RWPE2 (cell line): ENCODE results near the gene CDHR3.
A peak's percentile ranks its signal among the peaks of the same experiment; 100 is the strongest.

ENCODE experiments used
- ATAC-seq: fragments of 200-7000 bp; cut with Tn5 transposase; 3 replicates; pipeline ENCODE4 v1.9.1; 2021; ENCODE audit warnings: low read depth
- DNase-seq: peaks from one replicate; pipeline ENCODE4 v3.0.0-alpha.2; 2020; ENCODE audit warnings: low spot score
- H3K27ac ChIP-seq: fragments of 450-650 bp; 2 replicates; pipeline ENCODE4 v1.5.1; 2017; ENCODE audit warnings: mild to moderate bottlenecking; ENCODE audit not compliant: poor library complexity, severe bottlenecking
- H3K27me3 ChIP-seq: fragments of 250-450 bp; sonication (Bioruptor Pico); 2 replicates; pipeline ENCODE4 v1.5.1; 2021; ENCODE audit warnings: mild to moderate bottlenecking, moderate library complexity; ENCODE audit not compliant: insufficient read depth, poor library complexity, severe bottlenecking
- H3K36me3 ChIP-seq: fragments of 250-450 bp; sonication (Bioruptor Pico); 2 replicates; pipeline ENCODE4 v1.5.1; 2020; ENCODE audit warnings: low read depth, mild to moderate bottlenecking, moderate library complexity
- H3K4me1 ChIP-seq: fragments of 250-450 bp; sonication (Bioruptor Pico); 2 replicates; pipeline ENCODE4 v1.5.1; 2021; ENCODE audit warnings: mild to moderate bottlenecking, moderate library complexity; ENCODE audit not compliant: insufficient read depth, poor library complexity, severe bottlenecking
- H3K4me3 ChIP-seq: fragments of 250-450 bp; sonication (Bioruptor Pico); 2 replicates; pipeline ENCODE4 v1.5.1; 2021; ENCODE audit warnings: mild to moderate bottlenecking, moderate library complexity; ENCODE audit not compliant: severe bottlenecking
- H3K9me3 ChIP-seq: fragments of 250-450 bp; sonication (Bioruptor Pico); 2 replicates; pipeline ENCODE4 v1.5.1; 2021; ENCODE audit warnings: mild to moderate bottlenecking, moderate library complexity; ENCODE audit not compliant: severe bottlenecking
- CTCF ChIP-seq: fragments of 450-650 bp; IDR thresholded peaks from one replicate; pipeline ENCODE4 v1.5.1; 2017; ENCODE audit warnings: mild to moderate bottlenecking, moderate library complexity; ENCODE audit not compliant: poor library complexity, severe bottlenecking

The CDHR3 gene

GRCh38 chr7:105924945-105925344 is 38.1 kb upstream of the CDHR3 start:
- H3K4me1 ChIP-seq: no peaks in the 10 kb centered on the region
- no peak overlapping the region for H3K27ac ChIP-seq

GRCh38 chr7:105926131-105926530 is 36.9 kb upstream of the CDHR3 start:
- H3K4me3 ChIP-seq: no peak overlapping the region
- H3K36me3 ChIP-seq: no peaks in the 10 kb centered on the region
- no peaks in the 10 kb centered on the region for H3K27me3 ChIP-seq
- H3K4me1 ChIP-seq: no peaks in the 10 kb centered on the region
- no peak overlapping the region for H3K27ac ChIP-seq
- ATAC-seq (no peak), DNase-seq (no peak)
- TF ChIP-seq CTCF: no peak
- H3K9me3 ChIP-seq: no peaks in the 10 kb centered on the region

More at GRCh38 chr7:105924945-105925344, 38.1 kb upstream of the CDHR3 start:
- ATAC-seq (no peak), DNase-seq (no peak)
- Histone ChIP-seq H3K27me3 (no peaks in the 10 kb centered on the region), H3K9me3 (no peaks in the 10 kb centered on the region), H3K36me3 (no peaks in the 10 kb centered on the region), H3K4me3 (no peak overlapping the region)
- no peak for TF ChIP-seq CTCF

- no peak overlapping the region for H3K4me3 ChIP-seq
- no peaks in the 10 kb centered on the region for H3K27me3 ChIP-seq
- H3K4me1 ChIP-seq: no peaks in the 10 kb centered on the region
- no peak overlapping the region for H3K27ac ChIP-seq
- no peaks in the 10 kb centered on the region for H3K9me3 ChIP-seq
- TF ChIP-seq CTCF: no peak
- no peak for DNase-seq
- H3K36me3 ChIP-seq: no peaks in the 10 kb centered on the region
- no peak for ATAC-seq
Observed at GRCh38 chr7:105931179-105931578, 31.9 kb upstream of the CDHR3 start.

GRCh38 chr7:105932835-105933477 is 30.1 kb upstream of the CDHR3 start:
- Histone ChIP-seq H3K9me3 (no peaks in the 10 kb centered on the region), H3K36me3 (no peaks in the 10 kb centered on the region), H3K4me3 (no peak overlapping the region), H3K27me3 (no peaks in the 10 kb centered on the region), H3K4me1 (no peaks in the 10 kb centered on the region), H3K27ac (no peak overlapping the region)
- no peak; the same call in 2 of the 3 replicates for ATAC-seq
- no peak for DNase-seq
- no peak for TF ChIP-seq CTCF

GRCh38 chr7:105934572-105935185 is 28.4 kb upstream of the CDHR3 start:
- Histone ChIP-seq H3K4me1 (no peaks in the 10 kb centered on the region), H3K4me3 (no peak overlapping the region), H3K9me3 (no peaks in the 10 kb centered on the region), H3K27ac (no peak overlapping the region), H3K27me3 (no peaks in the 10 kb centered on the region), H3K36me3 (no peaks in the 10 kb centered on the region)
- peak; percentile 23 for TF ChIP-seq CTCF
- DNase-seq (no peak), ATAC-seq (peak; percentile 29; the same call in 1 of the 3 replicates)
